Thyroid gland (tissue), 4 donors: Measurements from ENCODE around the gene PLVAP.

Source experiments
- POLR2A ChIP-seq, 2 donors: fragments of 450-650 bp; IDR thresholded peaks; one replicate each; pipeline ENCODE4 v1.6.1; 2017; ENCODE audit warnings: antibody characterized with exemption in 2 of 2, mild to moderate bottlenecking in 2 of 2, moderate library complexity in 1 of 2
- TF ChIP-seq, protein P1 (sequence below), 6 experiments: fragments of 200-600 bp in 3 of 6; fragments of 450-650 bp in 3 of 6; sonication (generic) in 3 of 6; IDR thresholded peaks; one replicate each; pipeline ENCODE4 v1.5.1; 2016 to 2019; ENCODE audit warnings: antibody characterized with exemption in 6 of 6, mild to moderate bottlenecking in 2 of 6, inconsistent platforms in 1 of 6, moderate library complexity in 1 of 6

DNA sequence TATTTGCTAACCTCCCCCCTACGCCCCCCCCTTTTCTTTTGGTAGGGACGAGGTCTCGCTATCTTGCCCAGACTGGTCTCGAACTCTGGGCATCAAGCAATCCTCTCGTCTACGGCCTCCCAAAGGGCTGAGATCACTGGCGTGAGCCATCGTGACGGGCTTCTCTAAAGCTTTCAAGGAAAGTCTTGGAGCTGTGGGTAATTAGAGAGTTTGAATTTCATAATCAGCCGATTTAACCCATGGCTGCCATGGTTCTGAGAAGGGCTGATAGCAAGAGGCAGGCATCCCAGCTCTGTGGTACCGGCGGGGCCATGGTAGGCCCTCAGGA is 73.2 kb downstream of the PLVAP start:
- TF ChIP-seq POLR2A (IDR thresholded peaks at IDR 0.05) = no peak
- TF ChIP-seq, protein P1, sequence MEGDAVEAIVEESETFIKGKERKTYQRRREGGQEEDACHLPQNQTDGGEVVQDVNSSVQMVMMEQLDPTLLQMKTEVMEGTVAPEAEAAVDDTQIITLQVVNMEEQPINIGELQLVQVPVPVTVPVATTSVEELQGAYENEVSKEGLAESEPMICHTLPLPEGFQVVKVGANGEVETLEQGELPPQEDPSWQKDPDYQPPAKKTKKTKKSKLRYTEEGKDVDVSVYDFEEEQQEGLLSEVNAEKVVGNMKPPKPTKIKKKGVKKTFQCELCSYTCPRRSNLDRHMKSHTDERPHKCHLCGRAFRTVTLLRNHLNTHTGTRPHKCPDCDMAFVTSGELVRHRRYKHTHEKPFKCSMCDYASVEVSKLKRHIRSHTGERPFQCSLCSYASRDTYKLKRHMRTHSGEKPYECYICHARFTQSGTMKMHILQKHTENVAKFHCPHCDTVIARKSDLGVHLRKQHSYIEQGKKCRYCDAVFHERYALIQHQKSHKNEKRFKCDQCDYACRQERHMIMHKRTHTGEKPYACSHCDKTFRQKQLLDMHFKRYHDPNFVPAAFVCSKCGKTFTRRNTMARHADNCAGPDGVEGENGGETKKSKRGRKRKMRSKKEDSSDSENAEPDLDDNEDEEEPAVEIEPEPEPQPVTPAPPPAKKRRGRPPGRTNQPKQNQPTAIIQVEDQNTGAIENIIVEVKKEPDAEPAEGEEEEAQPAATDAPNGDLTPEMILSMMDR (IDR thresholded peaks at IDR 0.05) = no peak
